Heart left ventricle (tissue), 16 donors: ENCODE measurements around the gene CRY1. TPM values are rescaled to one million over a fixed set of nuclear protein-coding genes. Genes with fewer than 3 reads are reported as not detected.
A peak's percentile ranks its signal among the peaks of the same experiment; 100 is the strongest.

Experiments used
- ATAC-seq, 4 donors: fragments of 200-7000 bp; cut with Tn5 transposase; one replicate each; pipeline ENCODE4 v1.9.1; 2020 to 2022; ENCODE audit warnings: moderate library complexity in 4 of 4, mild to moderate bottlenecking in 3 of 4, moderate number of reproducible peaks in 1 of 4
- DNase-seq, 5 donors: peaks; one replicate each; pipeline ENCODE4 v3.0.0-alpha.2; 2020
- H3K27ac ChIP-seq, 12 donors: fragments of 200-600 bp; sonication (generic) in 4 of 12; one replicate each; pipeline versions ENCODE4 v1.5.0 to v1.8.0; 2016 to 2022; ENCODE audit warnings: mild to moderate bottlenecking in 2 of 12
- H3K27me3 ChIP-seq, 9 donors: fragments of 200-600 bp; sonication (generic) in 2 of 9; one replicate each; pipeline versions ENCODE4 v1.5.1 to v1.8.0; 2016 to 2022; ENCODE audit warnings: mild to moderate bottlenecking in 3 of 9
- H3K36me3 ChIP-seq, 9 donors: fragments of 200-600 bp; sonication (generic) in 2 of 9; one replicate each; pipeline versions ENCODE4 v1.5.0 to v1.8.0; 2018 to 2022; ENCODE audit warnings: mild to moderate bottlenecking in 2 of 9
- H3K4me1 ChIP-seq, 12 donors: fragments of 200-600 bp; sonication (generic) in 4 of 12; one replicate each; pipeline versions ENCODE4 v1.5.0 to v1.8.0; 2016 to 2022; ENCODE audit warnings: mild to moderate bottlenecking in 3 of 12
- H3K4me3 ChIP-seq, 12 donors: fragments of 200-600 bp; sonication (generic) in 4 of 12; one replicate each; pipeline versions ENCODE4 v1.5.0 to v1.8.0; 2017 to 2022; ENCODE audit warnings: mild to moderate bottlenecking in 9 of 12, moderate library complexity in 4 of 12
- H3K9me3 ChIP-seq, 12 donors: fragments of 200-600 bp; sonication (generic) in 4 of 12; one replicate each; pipeline versions ENCODE4 v1.5.0 to v1.8.0; 2016 to 2022; ENCODE audit warnings: mild to moderate bottlenecking in 1 of 12
- POLR2A ChIP-seq, 2 donors: fragments of 450-650 bp; IDR thresholded peaks; one replicate each; pipeline ENCODE4 v1.6.1; 2017; ENCODE audit warnings: antibody characterized with exemption in 2 of 2, mild to moderate bottlenecking in 2 of 2, moderate library complexity in 2 of 2
- WGBS, 4 donors: extraction: QIAGEN DNeasy Blood & Tissue Kit in 2 of 4; methylation state at CpG; one replicate each; pipeline versions ENCODE4 v1.1.5 to v1.1.7; 2013 to 2018; 5-methylcytosine and 5-hydroxymethylcytosine counted together
- intact Hi-C, 10 donors: fragments of 100-400 bp; cut with DNase I; formaldehyde crosslinking; loops; one replicate each; pipeline versions ENCODE4 v1.11.1 to v1.14.2; 2022
- polyA plus RNA-seq, 2 donors: library from polyadenylated mRNA; stranded (reverse); fragments of 200-250 nt; gene quantifications; one replicate each; pipeline ENCODE4 v1.2.3, GENCODE V29; 2013
- total RNA-seq, 9 donors: library from RNA; depleted of rRNA in 2 of 9; stranded (reverse); fragments of >200 nt in 2 of 9; fragmentation: NEBNext Ultra II Directional in 3 of 9; extraction: Animal tissue kit (Norgen Biotek cat#: 25700) in 3 of 9; gene quantifications; one replicate each; pipeline versions ENCODE4 v1.1.0 to v1.2.4, GENCODE V29; 2016 to 2023
- TF ChIP-seq, protein P1 (sequence below), 12 donors: fragments of 200-600 bp; sonication (generic) in 4 of 12; IDR thresholded peaks; one replicate each; pipeline versions ENCODE4 v1.5.0 to v1.8.0; 2018 to 2022; ENCODE audit warnings: antibody characterized with exemption in 12 of 12, mild to moderate bottlenecking in 5 of 12
- donor health status: ischemic (EF 13 %, LVEDD 7.1; RV severe dilation, severe dysfunction).
- donor health status: healthy with polysubstance abuse.
- donor health status: DM: no; HTN: yes; CAD: no.
- donor health status: DM: no; HTN: no; CAD: no.
- donor health status: ischemic (EF 25% LVEDD 6.9; RV normal size, moderate dysfunction).
- donor health status: ischemic (EF 25% LVEDD 5.7; RV mildly dilated, moderate dysfunction).
- donor health status: healthy.
- donor health status: DM: yes; HTN: yes; CAD: no.
- donor health status: ischemic (EF 35%, LVEDD 5.7; RV mildly dilated, moderate dysfunction).
- donor health status: nonischemic (EF 11% LVEDD 7.7; RV severe dilation, severe dysfunction).
- donor health status: DM: yes; HTN: yes; CAD: no.
- donor health status: PGD.
- donor health status: ischemic (EF 29% LVEDD 5.4; RV normal size, mild dysfunction).
- donor health status: nonischemic (EF 23%, LVEDD 6.1; RV moderate dilation, normal function).

CRY1 gene
- total and polyA plus RNA-seq, 11 donors: 4.3 to 20.7 (median 12.0) TPM

DNA sequence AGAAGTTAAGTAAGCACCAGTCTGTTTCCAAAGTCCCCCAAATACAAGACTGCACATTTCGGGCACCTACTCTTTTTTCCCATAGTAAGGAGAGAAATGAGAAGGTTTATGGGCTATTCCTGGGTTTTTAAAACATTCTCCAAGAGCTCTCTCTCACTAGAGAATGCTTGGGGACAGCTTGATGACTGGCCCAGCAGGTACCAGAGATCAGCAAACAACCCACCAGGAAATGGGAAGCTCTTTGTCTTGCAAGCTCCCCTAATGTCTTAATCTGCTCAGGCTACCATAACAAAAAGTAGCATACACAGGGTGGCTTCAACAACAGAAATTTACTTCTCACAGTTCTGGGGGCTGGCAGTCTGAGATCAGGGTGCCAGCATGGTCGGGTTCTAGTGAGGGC is 41.8 kb upstream of the CRY1 start:
- TF ChIP-seq, protein P1, sequence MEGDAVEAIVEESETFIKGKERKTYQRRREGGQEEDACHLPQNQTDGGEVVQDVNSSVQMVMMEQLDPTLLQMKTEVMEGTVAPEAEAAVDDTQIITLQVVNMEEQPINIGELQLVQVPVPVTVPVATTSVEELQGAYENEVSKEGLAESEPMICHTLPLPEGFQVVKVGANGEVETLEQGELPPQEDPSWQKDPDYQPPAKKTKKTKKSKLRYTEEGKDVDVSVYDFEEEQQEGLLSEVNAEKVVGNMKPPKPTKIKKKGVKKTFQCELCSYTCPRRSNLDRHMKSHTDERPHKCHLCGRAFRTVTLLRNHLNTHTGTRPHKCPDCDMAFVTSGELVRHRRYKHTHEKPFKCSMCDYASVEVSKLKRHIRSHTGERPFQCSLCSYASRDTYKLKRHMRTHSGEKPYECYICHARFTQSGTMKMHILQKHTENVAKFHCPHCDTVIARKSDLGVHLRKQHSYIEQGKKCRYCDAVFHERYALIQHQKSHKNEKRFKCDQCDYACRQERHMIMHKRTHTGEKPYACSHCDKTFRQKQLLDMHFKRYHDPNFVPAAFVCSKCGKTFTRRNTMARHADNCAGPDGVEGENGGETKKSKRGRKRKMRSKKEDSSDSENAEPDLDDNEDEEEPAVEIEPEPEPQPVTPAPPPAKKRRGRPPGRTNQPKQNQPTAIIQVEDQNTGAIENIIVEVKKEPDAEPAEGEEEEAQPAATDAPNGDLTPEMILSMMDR (IDR thresholded peaks at IDR 0.05): no peak
- TF ChIP-seq POLR2A (IDR thresholded peaks at IDR 0.05): no peak
- no peaks in the 10 kb centered on the region for H3K9me3 ChIP-seq
- H3K27ac ChIP-seq: no peak overlapping the region
- intact Hi-C loops: loop anchor here in 2 of 10 donors (10.0 kb wide), 1 partner anchor 270 kb away; no protein-coding TSS in a partner anchor
- DNase-seq: no peak
- no peak overlapping the region for H3K4me3 ChIP-seq
- peaks cover 0 to 5% (median 0%) of the 10 kb centered on the region in 9 donors for H3K27me3 ChIP-seq
- ATAC-seq: no peak
- peaks cover 0 to 6% (median 0%) of the 10 kb centered on the region in 12 donors for H3K4me1 ChIP-seq
- H3K36me3 ChIP-seq: no peaks in the 10 kb centered on the region
- WGBS, 4 donors: 86 to 94% (median 91%) methylated on average over 1 to 2 of the region's 2 CpGs

DNA sequence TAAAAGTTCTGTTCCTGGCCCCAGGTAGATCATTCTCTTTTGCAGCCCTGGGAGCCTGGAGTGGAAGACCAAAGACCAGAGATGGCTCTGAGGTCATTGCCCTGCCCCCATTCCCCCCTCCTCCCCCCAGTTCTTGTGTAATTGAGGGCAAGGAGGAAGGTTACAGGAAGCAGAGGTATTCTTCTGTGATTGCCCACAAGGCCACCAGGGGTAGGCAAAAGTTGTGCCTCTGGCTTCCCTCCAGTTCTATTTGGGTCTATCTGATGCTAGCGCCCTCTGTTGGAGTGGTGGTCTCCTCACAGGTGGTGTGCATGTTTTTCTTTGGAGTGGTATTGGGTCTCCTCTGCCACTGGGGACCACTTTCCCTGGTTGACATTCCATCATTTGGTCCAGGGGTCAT is 41.2 kb upstream of the CRY1 start:
- WGBS, 4 donors: 77 to 93% (median 83%) methylated on average over 1 of the region's 1 CpG
- DNase-seq: no peak
- no peaks in the 10 kb centered on the region for H3K36me3 ChIP-seq
- H3K4me3 ChIP-seq: no peak overlapping the region
- no peak for ATAC-seq
- intact Hi-C loops: loop anchor here in 7 of 10 donors (5.0 to 10.0 kb wide), 4 partner anchors 268 to 753 kb away; no protein-coding TSS in a partner anchor
- no peak overlapping the region for H3K27ac ChIP-seq
- TF ChIP-seq, protein P1 (IDR thresholded peaks at IDR 0.05): no peak
- no peak for TF ChIP-seq POLR2A (IDR thresholded peaks at IDR 0.05)
- peaks cover 0 to 6% (median 0%) of the 10 kb centered on the region in 12 donors for H3K4me1 ChIP-seq
- H3K27me3 ChIP-seq: peaks cover 0 to 5% (median 0%) of the 10 kb centered on the region in 9 donors
- H3K9me3 ChIP-seq: no peaks in the 10 kb centered on the region

DNA sequence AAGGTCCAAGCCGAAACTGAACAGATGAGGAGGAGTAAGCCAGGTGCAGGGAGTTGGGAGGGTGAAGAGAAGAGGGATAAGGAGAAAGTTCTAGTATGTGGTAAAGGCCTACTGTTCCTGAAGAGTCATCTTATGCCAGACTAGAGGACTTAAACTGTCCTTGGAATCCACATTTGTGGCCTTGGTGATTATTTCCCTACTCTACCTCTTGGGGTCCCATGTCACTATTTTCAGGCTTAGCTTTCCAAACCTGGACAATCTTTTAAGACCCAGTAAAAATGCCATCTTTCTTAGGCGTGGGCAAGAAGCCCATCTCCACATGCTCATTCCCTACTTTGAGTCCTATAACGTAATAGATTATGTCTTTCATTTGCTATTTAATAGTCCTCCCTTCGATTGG is 40.1 kb upstream of the CRY1 start:
- DNase-seq (no peak), ATAC-seq (no peak)
- Histone ChIP-seq H3K27me3 (peaks cover 0 to 8% (median 0%) of the 10 kb centered on the region in 9 donors), H3K36me3 (no peaks in the 10 kb centered on the region), H3K9me3 (no peaks in the 10 kb centered on the region), H3K4me1 (peaks cover 0 to 6% (median 0%) of the 10 kb centered on the region in 12 donors), H3K27ac (no peak overlapping the region), H3K4me3 (no peak overlapping the region)
- no peak for TF ChIP-seq POLR2A (IDR thresholded peaks at IDR 0.05)
- TF ChIP-seq, protein P1 (IDR thresholded peaks at IDR 0.05): no peak
- intact Hi-C loops: loop anchor here in 8 of 10 donors (2.0 to 10.0 kb wide), 6 partner anchors 269 to 754 kb away; no protein-coding TSS in a partner anchor
- WGBS, 4 donors: 80 to 87% (median 84%) methylated on average over 4 of the region's 4 CpGs

DNA sequence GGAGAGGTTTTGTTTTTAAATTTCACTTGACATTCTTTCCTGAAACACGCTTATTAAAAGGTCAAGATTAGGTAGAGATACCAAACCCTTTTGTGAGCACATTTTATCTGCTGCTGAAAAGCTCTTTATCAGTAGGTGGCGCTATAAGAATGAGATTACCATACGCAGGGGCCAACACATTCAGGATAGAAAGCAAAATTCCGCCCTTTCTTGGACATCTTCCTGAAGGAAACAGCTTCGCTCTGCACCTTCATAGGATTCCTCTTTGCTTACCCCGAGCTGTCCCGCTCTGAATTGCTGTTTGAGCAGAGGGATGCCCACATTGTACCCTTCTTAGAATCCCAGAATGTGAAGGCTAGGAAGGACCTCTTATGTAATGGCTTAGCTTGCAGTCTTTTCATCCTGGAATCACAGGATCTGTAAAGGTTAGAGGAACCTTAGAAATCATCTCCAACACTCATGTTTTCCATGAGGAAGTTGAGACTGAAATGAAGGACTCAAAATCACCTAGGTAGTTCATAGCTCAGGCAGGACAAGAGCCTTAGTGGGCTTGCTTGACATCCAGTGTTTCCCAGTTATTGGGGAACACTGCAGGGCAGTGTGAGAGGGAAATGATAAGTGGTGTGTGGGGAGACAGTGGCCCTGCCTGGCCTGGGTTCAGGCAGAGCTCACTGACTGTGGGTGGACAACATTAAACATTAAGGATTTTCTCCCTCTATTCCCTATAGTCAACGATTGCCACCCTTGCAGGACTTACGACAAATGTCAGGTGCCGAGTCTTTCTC is 38.7 kb upstream of the CRY1 start:
- H3K9me3 ChIP-seq: no peaks in the 10 kb centered on the region
- ATAC-seq (peak in 3 of 4 donors; percentile 44 to 65 (median 54)), DNase-seq (peak in 1 of 5 donors; percentile 18)
- H3K27me3 ChIP-seq: peaks cover 0 to 8% (median 0%) of the 10 kb centered on the region in 9 donors
- H3K27ac ChIP-seq: no peak overlapping the region
- H3K4me1 ChIP-seq: peaks cover 0 to 6% (median 0%) of the 10 kb centered on the region in 12 donors
- WGBS, 4 donors: 28 to 33% (median 32%) methylated on average over 10 of the region's 10 CpGs
- no peak overlapping the region for H3K4me3 ChIP-seq
- H3K36me3 ChIP-seq: no peaks in the 10 kb centered on the region
- intact Hi-C loops: loop anchor here (1.0 to 10.0 kb wide), 7 partner anchors 270 to 755 kb away; no protein-coding TSS in a partner anchor
- no peak for TF ChIP-seq POLR2A (IDR thresholded peaks at IDR 0.05)
- TF ChIP-seq, protein P1 (IDR thresholded peaks at IDR 0.05): peak; percentile 53 to 88 (median 75)
